ENCODE results near the gene GDPD2. TPM values are rescaled to one million over a fixed set of nuclear protein-coding genes. Genes with fewer than 3 reads are reported as not detected.
A peak's percentile ranks its signal among the peaks of the same experiment; 100 is the strongest.

Gene GDPD2
- total RNA-seq, 1 experiment from 2014 or later: 0.04 TPM

- Histone ChIP-seq H2AFZ (ENCODE audit: low read length) (no peak overlapping the region), H4K20me1 (ENCODE audit: low read length) (no peaks in the 10 kb centered on the region), H3K27me3 (ENCODE audit: low read length) (no peaks in the 10 kb centered on the region), H3K4me2 (ENCODE audit: low read length) (no peak overlapping the region), H3K4me1 (ENCODE audit: insufficient read depth, low read length) (peaks cover 12% of the 10 kb centered on the region), H3K9ac (ENCODE audit: low read length) (no peak overlapping the region), H3K9me3 (ENCODE audit: low read length) (no peaks in the 10 kb centered on the region), H3K36me3 (ENCODE audit: low read depth, low read length) (no peaks in the 10 kb centered on the region), H3K4me3 (ENCODE audit: low read length) (no peak overlapping the region), H3F3A (ENCODE audit: low read length, unreplicated experiment) (no peaks in the 10 kb centered on the region), H3K9me2 (replicated peaks; ENCODE audit: low read length) (no peaks in the 10 kb centered on the region), H3K79me2 (ENCODE audit: low read length) (peaks cover 37% of the 10 kb centered on the region), H3K27ac (ENCODE audit: low read length) (no peak overlapping the region)
- BruUV-seq (replicated peaks): no TSS peak
- ChIA-PET CTCF (no interaction called here), POLR2A (ENCODE audit: unreplicated experiment) (no interaction called here)
- TF ChIP-seq EZH2phosphoT487 (IDR thresholded peaks at IDR 0.05; ENCODE audit: borderline replicate concordance, low read length) (no peak), EZH2 (IDR thresholded peaks at IDR 0.05; ENCODE audit: low read length, unreplicated experiment) (no peak), CTCF (conservative IDR thresholded peaks at IDR 0.05; ENCODE audit: low read depth, low read length) (no peak)
- DNase-seq (no peak), ATAC-seq (no peak)
- intact Hi-C loops (cut with micrococcal nuclease): no loop called here
Measured at GRCh38 chrX:70466968-70467367, 43.9 kb downstream of the GDPD2 start.

- POLR2A ChIA-PET (ENCODE audit: unreplicated experiment): no interaction called here
- no peaks in the 10 kb centered on the region for H4K20me1 ChIP-seq (ENCODE audit: low read length)
- ATAC-seq (no peak), DNase-seq (no peak)
- H3K27ac ChIP-seq (ENCODE audit: low read length): no peak overlapping the region
- no peak overlapping the region for H3K4me2 ChIP-seq (ENCODE audit: low read length)
- H3K4me1 ChIP-seq (ENCODE audit: insufficient read depth, low read length): peaks cover 12% of the 10 kb centered on the region
- H3F3A ChIP-seq (ENCODE audit: low read length, unreplicated experiment): no peaks in the 10 kb centered on the region
- no peaks in the 10 kb centered on the region for H3K27me3 ChIP-seq (ENCODE audit: low read length)
- H3K9me3 ChIP-seq (ENCODE audit: low read length): no peaks in the 10 kb centered on the region
- H3K79me2 ChIP-seq (ENCODE audit: low read length): peaks cover 24% of the 10 kb centered on the region
- H3K9ac ChIP-seq (ENCODE audit: low read length): no peak overlapping the region
- intact Hi-C loops (cut with micrococcal nuclease): no loop called here
- TF ChIP-seq CTCF (conservative IDR thresholded peaks at IDR 0.05; ENCODE audit: low read depth, low read length): no peak
- TF ChIP-seq EZH2phosphoT487 (IDR thresholded peaks at IDR 0.05; ENCODE audit: borderline replicate concordance, low read length): no peak
- BruUV-seq (replicated peaks): no TSS peak
- CTCF ChIA-PET: no interaction called here
- H3K9me2 ChIP-seq (replicated peaks; ENCODE audit: low read length): no peaks in the 10 kb centered on the region
- no peak overlapping the region for H3K4me3 ChIP-seq (ENCODE audit: low read length)
- H3K36me3 ChIP-seq (ENCODE audit: low read depth, low read length): no peaks in the 10 kb centered on the region
- H2AFZ ChIP-seq (ENCODE audit: low read length): no peak overlapping the region
Measured at GRCh38 chrX:70468709-70469108, 45.6 kb downstream of the GDPD2 start.

GRCh38 chrX:70470850-70471289, 47.8 kb downstream of the GDPD2 start:
- H3K9me2 ChIP-seq (replicated peaks; ENCODE audit: low read length): no peaks in the 10 kb centered on the region
- ATAC-seq (peak; percentile 61), DNase-seq (peak; percentile 57)
- no peak overlapping the region for H3K9ac ChIP-seq (ENCODE audit: low read length)
- peaks cover 13% of the 10 kb centered on the region; the same call in 1 of the 2 replicates for H3K79me2 ChIP-seq (ENCODE audit: low read length)
- no peaks in the 10 kb centered on the region for H4K20me1 ChIP-seq (ENCODE audit: low read length)
- H3K4me2 ChIP-seq (ENCODE audit: low read length): 0 out of 2 replicates have a peak overlapping the region, but pooled peaks have one; percentile 25
- ChIA-PET CTCF (no interaction called here), POLR2A (ENCODE audit: unreplicated experiment) (no interaction called here)
- H3K27ac ChIP-seq (ENCODE audit: low read length): peak overlapping the region; percentile 42; the same call in 1 of the 2 replicates
- H3K27me3 ChIP-seq (ENCODE audit: low read length): no peaks in the 10 kb centered on the region
- BruUV-seq (replicated peaks): no TSS peak
- intact Hi-C loops (cut with micrococcal nuclease): no loop called here
- peaks cover 12% of the 10 kb centered on the region for H3K4me1 ChIP-seq (ENCODE audit: insufficient read depth, low read length)
- TF ChIP-seq EZH2 (IDR thresholded peaks at IDR 0.05; ENCODE audit: low read length, unreplicated experiment) (no peak), CTCF (conservative IDR thresholded peaks at IDR 0.05; ENCODE audit: low read depth, low read length) (no peak), EZH2phosphoT487 (IDR thresholded peaks at IDR 0.05; ENCODE audit: borderline replicate concordance, low read length) (no peak)
- H3F3A ChIP-seq (ENCODE audit: low read length, unreplicated experiment): no peaks in the 10 kb centered on the region
- no peak overlapping the region for H2AFZ ChIP-seq (ENCODE audit: low read length)
- H3K4me3 ChIP-seq (ENCODE audit: low read length): no peak overlapping the region
- no peaks in the 10 kb centered on the region for H3K9me3 ChIP-seq (ENCODE audit: low read length)
- no peaks in the 10 kb centered on the region for H3K36me3 ChIP-seq (ENCODE audit: low read depth, low read length)
